Suppressor macrophage (primary cell): ENCODE data around the gene CCT7.
"Not testable (repeated sequence)": the region's sequence is repeated elsewhere in the genome, so short reads cannot be mapped to it uniquely, and the experiment has no call there.

Experiments used
- DNase-seq, 4 experiments: peaks; one replicate each; pipeline ENCODE4 v3.0.0-alpha.2; 2020 to 2022

CCT7 gene

DNA sequence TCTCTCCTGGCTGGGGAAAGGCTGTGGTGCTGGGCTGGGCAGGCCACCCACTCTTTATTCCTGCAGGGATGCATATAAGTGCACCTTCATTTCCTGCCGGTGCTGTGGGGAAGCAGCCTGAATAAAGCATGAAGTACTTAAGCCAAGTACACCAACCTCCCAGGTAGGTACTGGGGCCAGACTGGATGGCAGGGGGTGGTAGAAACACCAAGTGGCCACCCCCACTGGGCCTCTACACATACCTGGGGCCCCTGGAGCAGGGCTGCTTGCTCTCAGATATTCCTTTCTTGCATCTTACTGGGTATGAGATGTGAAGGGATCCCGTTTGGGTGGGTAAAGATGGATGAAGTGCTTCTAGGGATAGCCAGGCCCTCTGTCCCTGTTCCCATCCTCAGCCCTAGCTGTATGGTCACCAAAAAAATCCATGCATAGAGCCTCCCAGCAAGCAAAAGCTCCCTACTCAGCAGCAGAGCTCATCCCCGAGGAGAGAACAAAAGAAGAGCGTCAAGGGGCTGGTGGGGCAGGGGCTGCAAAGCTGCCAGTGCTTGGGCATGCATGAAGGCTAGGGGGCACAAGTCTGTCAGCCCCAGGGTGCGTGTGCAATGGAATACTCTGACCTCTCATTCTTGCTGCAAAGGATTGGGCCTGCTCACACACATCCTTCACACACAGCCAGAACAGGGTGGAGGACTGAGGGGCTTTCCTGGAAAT lies 22.0 kb downstream of the CCT7 start:
- DNase-seq, result no peak

DNA sequence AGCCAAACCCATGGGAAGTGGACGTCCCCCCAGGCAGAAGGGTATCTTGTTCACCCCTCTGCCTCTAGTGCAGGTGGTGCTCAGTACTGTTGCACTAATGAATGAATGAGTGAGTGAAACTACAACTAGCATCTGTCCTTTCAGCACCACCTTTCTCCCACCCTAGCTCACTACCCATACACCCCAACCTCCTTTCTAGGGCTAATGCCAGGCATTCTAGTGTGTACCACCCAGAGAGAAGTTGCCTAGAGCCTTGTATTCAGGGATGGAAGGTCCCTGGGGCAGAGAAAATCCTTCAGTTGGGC lies 22.5 kb downstream of the CCT7 start:
- DNase-seq, result no peak

DNA sequence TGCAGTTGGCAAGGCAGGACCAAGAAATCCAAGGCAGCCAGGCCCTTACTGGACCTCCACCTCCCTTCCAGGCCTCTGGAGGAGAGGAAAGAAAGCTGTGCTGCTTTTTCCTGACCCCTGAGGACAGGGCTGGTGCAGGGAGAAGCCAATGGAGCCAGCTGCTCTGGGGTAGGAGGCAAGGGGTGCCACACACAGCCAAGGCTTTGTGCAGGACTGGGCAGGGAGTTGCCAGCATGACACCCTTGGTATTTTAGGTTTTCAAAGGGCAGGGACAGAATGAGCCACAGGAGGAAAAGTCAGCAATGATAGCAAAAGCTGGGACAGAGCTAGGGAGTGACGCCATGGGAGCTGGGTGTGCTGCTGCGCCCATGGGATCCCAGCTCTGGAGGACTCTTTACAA lies 22.9 kb downstream of the CCT7 start:
- DNase-seq, result no peak

DNA sequence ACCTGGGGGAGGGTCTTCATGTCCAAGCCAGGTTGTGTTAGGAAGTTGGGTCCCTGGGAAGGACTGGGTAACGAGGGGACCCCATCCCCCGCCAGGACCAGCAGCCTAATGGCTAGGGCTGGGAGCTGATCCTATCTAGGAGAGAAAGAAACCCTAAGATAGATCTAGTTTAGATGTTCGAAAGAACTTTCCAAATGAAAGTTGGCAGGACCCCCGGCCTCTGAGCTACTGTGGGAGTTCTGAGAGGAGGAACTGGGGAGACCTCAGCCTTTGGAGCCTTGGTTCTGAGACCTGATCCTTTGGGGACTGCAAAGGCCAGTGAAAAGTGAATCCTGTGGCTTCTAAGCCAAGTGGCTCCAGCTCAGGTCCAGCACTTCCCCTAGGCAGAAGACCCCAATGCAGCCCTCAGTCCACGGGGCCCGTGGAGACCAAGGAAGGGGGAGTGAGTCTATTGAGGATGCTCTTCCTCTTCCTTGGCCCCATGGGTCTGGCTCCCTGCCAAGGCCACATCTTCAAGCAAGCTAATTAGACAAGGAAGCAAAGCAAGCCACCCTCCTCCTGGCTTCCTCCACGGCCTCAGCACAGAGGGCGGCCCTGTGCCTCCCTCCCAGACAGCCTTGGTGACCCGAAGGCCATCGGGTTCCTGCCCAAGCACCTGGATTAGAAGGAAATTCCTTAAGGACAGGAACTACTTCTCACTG lies 23.5 kb downstream of the CCT7 start:
- peak; percentile 53 to 78 (median 69) for DNase-seq

DNA sequence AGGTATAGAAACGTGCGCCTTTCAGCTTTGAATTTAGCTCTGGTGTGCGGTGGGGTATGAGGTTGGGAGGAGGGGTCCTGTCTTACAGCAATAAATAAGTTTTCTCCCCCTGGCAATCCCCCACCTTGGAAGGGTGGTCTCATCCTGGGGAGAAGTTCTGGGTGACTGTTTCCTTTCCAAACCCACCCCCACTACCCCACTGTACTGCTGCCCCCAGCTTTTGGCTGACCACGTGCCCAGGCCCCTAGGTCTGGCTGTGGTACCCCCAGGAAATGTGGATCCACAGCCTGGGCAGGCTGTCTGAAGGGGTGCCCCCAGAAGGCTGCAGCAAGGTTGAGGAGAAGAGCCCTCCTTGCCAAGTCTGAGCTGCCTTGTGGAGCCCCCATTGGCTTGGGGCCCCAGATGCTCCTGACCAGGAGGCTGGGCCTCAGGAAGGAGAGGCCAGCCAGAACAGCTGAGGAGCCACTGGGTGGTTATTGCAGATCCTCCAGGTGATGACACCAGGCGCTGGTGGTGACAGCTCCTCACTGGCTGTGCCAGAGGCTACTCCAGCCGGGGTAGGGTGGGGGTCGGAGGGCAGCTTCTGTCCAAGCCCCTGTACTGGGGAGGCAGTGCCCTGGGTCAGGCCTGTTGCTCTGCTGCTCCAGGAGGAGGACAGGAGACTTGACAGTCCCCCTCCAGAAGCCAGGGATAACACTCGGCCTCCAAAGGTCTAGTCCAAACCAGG lies 24.2 kb downstream of the CCT7 start:
- DNase-seq, result no peak

DNA sequence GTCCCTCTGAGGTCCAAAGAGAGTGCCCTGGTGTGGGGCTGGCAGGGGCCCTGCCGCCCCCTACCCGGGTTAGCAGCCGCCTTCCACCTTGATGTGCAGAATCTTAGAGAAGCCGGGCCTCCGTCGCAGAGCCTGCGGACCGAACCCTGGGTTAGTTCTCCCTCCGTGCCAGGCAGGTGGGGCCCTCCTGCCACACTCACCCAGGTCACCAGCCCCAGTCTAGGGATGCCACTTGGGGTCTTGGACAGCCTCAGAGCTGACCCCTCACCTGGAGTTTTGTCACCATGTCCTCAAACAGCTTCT lies 24.8 kb downstream of the CCT7 start:
- DNase-seq, result no peak

DNA sequence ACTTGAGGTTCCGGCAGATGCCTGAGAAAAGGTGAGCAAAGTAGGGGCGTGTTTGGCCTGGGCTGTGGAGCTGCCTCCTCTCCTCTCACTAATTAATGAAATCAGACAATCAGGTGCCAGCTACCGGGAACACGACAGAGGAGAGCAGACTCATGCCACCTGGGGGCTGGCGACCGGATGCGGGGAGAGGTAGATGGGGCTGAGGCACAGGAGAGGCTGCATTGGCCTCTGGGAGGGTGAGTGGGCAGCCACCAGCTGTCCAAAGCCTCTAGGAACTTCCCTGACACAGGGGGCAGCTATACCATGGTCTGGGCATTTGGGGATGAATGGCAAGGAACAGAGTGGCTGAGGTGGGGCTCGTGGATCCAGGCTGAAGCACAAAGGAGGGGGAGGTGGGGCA lies 25.2 kb downstream of the CCT7 start:
- no peak for DNase-seq

DNA sequence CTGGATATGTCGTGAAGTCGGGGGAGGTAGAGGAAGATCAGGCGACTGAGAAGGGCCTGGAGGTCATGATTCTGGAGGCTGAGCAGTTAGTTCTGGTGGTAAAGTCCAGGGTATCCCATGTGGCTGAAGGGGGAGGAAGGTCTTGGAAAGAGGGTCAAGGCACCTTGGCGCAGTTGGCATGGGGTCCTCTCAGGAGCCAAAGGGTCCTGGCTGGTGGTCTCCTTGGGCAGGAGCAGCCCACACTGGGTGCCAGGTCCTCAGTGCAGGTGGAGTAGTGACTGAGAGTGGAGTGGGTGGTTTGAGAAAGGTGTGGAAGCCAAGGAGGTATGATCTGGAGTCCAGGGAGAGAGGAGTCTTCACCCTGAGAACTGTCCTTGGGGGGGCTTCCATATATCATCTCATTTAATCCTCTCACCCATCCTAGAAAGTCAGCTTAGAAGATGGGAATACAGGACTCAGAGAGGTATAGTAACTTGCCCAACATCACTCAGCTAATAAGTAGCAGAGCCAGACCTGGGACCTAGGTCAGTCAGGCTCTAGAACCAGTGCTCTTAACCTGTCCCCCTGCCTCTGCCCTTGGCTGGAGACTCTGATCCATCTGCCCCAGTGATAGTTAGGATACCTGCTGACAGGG lies 25.7 kb downstream of the CCT7 start:
- DNase-seq, result no peak

DNA sequence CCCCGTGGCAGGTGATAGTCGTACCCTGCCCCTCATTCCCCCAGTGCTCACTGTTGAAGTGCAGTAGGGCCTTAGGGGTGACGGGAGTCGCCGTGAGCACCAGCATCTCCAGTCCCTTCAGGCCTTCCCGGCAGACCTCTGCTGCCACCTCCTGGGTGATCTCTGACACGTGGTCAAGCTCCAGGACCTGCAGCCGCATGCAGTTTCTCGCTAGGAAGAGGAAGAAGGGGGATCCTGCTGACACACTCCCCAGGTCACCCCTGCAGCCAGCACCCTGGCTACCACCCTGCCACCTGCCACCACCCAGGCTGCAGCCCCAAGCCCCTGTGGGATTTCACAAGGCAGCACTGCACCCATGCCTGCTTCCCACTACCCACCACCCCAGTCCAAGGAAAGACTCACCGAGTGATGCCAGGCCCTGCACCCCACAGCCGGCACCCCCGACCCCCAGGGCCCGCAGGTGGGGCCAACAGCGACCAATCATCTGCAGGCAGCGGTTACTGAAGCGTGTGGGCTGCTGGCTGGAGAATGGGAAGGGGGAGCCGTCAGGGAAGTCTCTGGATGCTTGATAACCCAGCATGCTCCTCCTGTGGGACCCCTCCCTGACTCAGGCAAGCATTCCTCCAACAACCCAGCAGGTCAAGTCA lies 26.4 kb downstream of the CCT7 start:
- DNase-seq, result peak; percentile 40 to 69 (median 60)

DNA sequence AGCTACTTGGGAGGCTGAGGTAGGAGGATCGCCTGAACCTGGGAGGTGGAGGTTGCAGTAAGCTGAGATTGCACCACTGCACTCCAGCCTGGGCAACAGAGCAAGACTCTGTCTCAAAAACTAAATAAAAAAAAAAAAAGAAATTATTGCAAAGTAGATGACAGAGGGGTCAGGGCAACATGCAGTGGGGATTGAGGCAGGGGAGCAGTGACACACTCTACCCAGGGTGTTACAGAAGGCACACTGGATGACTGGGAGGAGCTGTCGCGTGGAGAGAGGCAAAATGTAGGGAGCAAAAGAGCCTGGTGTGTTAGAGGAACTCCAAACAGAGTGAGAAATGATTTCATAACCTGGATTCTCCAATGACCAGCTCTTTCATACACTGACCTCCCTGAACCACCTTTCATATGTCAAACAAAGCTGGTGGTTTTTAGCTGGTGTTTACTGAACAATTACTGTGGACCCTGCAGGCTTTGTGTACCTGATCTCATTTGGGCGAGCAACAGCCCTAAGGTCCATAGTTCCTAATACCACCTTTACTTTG lies 28.1 kb downstream of the CCT7 start:
- no peak for DNase-seq

DNA sequence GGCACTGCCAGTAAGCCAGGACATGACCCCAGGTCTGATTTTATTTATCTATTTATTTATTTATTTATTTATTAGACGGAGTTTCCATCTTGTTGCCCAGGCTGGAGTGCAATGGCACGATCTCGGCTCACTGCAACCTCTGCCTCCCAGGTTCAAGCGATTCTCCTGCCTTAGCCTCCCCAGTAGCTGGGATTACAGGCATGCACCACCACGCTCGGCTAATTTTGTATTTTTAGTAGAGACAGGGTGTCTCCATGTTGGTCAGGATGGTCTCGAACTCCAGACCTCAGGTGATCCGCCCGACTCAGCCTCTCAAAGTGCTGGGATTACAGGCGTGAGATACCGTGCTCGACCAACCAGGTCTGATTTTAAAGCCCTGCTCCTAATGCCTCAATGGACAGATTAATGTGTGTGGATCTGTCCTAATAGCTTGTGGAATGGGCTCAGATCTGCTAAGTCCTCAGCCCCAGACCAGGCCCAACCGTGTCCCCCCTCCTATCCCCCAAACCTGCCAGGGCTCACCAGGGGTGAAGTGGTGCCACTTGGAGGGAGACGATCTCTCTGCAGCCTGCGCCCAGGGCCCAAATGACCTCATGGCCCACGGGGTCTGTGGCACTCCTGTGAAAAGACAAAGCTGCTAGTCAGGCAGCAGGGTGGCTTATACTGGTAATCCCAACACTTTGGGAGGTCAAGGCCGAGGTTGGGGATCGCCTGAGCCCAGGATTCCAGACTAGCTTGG lies 28.8 kb downstream of the CCT7 start:
- DNase-seq, result not testable (repeated sequence)

DNA sequence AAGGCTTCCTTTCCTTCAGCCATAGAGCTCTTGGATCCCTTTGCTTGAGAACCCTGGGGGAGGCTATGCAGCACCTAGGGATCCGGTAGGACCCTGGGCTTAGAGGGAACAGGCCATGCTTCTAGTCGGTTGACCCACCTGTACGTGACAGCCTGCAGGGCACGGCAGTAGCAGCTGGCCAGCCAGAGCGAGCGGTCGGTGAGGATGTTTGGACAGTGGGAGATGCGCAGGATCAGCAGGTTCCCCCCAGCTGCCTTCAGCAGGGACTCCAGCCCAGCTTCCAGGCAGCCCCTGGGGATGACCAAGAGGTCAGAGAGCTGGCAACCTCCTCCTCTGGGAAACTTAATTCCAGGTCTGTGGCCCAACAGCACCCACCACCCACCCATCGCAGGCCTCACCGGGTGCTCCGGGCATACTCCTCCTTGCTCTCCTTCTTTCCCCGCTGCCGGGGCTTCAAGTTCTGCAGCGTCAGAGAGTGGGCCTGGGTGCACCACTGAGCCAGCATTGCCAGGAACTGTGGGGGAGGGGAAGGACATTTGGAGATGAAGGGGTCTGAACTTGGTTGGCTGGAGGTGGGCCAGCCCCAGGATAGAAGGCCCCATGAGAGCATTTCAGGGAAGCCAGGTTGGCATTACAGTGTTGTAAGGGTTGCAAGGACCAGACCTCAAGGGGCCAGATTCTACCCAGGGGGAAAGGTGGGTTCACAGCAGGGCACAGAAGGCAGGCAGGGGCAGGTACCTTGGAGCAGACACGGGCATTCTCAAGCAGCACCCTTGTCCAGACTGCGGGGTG lies 29.6 kb downstream of the CCT7 start:
- no peak for DNase-seq

DNA sequence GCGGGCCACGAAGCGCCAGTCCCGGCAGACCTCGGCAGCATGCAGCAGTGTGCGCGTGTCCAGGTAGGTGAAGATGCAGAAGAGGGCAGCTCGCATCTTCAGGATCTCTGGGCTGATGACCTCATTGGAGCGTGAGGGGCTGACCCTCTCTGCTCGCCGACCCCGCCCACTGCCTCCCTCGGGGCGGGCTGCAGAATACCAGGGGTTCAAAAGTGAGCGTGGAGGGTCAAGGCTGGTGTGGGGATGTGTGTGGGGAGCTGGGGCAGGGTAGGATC lies 30.2 kb downstream of the CCT7 start:
- DNase-seq, result no peak

DNA sequence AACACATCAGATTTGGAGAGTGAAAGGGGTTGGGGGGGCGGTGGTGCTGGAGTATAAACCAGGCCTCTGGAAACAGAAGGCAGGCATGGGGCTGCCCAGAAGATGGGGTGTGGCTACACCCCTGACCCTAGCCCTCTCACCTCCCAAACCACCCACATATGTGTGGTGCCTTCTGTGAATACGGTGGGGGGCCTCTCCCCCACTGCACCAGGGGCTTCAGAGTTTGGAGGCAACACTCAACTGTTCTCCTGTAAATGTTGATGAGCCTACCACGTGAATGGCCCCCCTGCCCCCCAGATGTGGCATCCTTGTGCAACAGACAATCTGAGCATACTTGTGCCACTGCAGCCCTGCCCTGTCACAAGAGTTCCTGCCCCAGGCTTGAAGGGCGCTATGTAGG lies 30.7 kb downstream of the CCT7 start:
- no peak for DNase-seq

DNA sequence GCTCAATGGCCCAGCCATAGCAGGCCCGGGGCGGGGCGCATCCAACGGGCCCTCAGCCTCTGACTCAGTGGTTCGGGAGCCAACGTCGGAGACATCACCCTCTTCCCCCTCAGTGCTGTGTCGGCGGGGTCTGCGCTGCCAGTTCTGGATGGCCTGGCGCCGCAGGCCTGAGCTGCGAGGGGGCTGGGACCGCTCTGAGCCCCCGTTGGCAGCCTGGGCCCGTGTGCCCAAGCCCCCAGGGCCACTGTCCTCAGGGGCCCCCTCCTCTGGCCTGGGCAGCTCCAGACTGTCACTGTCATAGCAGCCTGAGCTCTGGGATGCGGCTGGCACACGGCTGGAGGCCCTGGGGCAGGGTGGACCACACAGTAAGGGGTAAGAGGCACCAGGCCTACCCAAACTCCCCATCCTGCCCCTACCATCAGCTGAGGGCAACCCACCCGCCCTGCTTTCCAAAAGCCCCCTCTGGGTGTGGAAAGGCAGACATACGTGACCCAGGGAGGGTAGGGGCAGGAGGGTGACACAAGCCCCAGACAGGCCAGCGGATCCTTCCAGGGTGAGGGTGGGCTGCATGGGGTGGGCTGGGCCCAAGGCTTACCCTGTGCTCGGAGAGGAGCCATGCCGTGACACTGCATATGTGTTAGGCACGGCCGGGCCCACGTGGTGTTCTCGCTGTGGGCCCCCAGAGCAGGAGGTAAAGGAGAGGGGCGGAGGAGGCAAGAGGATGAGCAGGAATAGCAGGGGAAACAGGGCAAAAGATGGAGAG lies 31.4 kb downstream of the CCT7 start:
- no peak for DNase-seq

DNA sequence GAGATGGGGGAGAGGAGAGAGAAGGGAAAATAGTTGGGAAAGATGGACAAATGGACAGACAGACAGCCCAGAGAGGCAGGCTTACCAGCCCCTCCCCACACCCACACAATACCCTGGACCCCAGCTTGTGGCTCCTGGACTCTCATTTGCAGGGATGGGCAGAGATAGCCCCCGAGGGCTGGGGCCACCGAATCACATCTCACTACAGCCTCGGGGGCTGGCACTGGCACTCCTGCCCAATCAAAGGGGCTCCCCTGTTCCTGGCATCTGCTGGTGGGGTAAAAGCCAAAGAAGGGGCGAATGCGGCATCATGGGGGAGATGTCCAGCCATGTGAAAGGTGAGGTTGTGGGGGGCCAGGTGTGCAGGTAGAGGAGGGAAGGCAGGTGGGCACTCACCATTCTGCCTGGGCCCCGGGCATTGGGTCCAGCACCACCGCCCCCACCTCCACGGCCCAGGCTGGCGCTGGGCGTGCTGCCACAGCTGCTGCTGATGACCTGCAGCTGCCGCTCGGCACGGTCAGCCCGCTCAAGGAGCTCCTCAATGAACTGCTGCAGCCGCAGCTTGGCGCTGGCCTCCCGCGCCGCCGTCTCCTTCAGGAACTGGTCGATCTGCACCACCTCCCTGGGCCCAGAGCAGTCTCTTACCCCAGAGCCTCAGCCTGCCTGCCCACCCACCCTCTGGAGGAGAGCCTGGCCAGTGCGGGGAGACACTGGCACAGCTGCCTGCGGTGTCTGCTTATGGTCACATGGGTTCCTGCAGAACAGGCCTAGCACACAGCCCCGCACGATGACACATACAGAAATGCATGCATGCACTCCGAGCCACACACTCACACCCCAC lies 32.2 kb downstream of the CCT7 start:
- no peak for DNase-seq

DNA sequence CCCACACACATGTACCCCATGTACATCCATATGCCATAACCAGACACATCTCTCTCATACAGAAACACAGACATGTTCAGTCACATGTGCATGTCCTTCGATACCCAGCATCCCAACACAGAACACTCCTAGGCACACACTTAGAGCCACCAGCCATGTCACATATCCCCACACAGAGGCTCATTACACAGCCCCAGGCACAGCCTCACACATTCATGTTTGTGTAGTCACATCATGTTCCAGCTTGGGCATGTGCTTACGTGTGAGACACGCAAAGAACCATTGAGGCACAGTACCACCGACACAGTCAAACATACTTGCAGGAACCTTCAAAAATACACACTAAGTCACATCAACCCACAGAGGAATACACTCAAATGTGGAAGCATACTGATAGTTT lies 32.9 kb downstream of the CCT7 start:
- no peak for DNase-seq

DNA sequence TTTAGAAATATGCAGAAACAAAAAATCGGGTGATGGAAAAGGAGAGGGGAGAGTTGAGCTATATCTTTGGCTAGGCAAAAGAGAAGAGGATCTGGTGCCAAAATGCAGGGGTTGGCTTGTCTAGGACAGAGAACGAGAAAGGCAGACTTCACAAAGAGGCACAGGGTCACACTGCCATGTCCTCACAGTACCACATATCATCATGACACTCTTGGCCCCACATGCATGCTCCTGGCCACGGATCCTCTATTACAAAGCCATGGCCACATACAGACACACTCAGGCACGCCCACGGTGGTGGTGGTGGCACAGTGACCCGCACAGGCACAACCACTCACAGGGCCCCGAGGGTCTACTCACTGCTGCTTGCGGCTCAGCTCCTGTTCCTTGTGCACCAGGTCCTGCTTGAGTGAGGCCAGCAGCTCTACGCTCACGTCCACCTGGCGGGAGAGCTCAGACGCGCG lies 34.3 kb downstream of the CCT7 start:
- no peak for DNase-seq

DNA sequence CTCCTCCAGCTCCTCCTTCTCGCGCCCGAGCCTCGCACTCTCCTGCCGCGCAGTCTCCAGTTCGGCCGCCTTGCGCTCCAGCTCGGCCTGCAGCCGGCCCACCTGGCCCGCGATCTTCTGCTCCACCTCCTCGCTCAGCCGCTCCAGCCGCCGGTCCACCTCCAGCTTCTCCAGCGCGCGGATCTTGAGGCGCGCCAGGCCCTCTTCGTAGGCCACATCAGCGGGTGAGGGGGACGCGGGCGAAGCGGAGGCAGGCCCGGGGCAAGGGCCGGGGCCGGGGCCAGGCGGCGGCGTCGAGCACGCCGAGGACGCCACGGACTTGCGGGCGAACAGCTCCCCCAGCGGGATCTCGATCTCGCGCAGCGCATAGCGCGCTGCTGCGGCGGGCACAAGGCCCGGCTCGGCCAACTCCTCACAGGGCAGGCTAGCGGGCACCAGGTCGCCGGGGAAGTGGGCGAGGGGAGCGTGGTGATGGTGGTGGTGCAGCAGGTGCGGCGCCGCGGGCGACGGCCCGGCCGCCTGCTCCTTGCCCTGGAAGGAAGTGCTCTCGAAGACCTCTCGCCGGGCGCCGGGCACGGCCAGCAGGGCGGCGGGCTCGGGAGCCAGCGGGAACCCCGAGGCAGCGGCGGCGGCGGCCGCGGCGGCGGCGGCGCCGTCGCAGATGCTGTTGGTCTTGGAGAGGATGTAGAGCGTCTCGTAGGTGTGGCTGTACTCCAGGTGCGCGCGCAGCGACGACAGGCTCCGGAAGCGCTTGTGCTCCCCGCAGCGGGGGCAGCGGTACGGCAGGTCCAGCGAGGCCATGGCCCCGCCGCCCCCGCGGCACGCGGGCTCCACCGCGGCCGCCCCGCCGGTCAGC lies 35.0 kb downstream of the CCT7 start:
- DNase-seq, result peak in 3 of 4 experiments; percentile 24 to 48 (median 32)
